PC-9 (cell line): Measurements from ENCODE around the gene NHSL1.

ENCODE experiments used
- CTCF ChIP-seq: fragments of 200-600 bp; sonication (generic); conservative IDR thresholded peaks from 2 replicates; pipeline ENCODE4 v1.6.1; 2017; ENCODE audit warnings: mixed run types, antibody characterized with exemption, mild to moderate bottlenecking, moderate library complexity
- EZH2 ChIP-seq: fragments of 200-600 bp; sonication (generic); IDR thresholded peaks from 2 replicates; pipeline ENCODE4 v1.8.0; 2017; ENCODE audit warnings: antibody characterized with exemption, low read depth

- TF ChIP-seq CTCF (no peak), EZH2 (no peak)
Observed at GRCh38 chr6:138514860-138515540, 15.7 kb upstream of the NHSL1 start.
